ENCODE data around the gene PPIL4.
"Not testable (repeated sequence)": the region's sequence is repeated elsewhere in the genome, so short reads cannot be mapped to it uniquely, and the experiment has no call there.

The PPIL4 gene

DNA sequence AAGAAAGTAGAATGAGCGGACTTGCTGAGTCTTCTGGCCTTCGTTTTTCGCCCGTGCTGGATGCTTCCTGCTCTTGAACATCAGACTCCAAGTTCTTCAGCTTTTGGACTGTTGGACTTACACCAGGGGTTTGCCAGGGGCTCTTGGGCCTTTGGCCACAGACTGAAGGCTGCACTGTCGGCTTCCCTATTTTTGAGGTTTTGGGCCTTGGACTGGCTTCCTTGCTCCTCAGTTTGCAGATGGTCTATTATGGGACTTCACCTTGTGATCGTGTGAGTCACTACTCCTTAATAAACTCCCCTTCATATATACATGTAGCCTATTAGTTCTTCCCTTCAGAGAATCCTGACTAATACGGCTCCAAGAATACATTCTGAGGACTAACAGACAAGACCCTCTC, 83.1 kb downstream of the PPIL4 start:
- in situ Hi-C loops (cut with HindIII; ENCODE audit: low sequenced_read_pairs) = not testable (repeated sequence)

GRCh38 chr6:149461670-149462069, 84.2 kb downstream of the PPIL4 start:
- in situ Hi-C loops (cut with HindIII; ENCODE audit: low sequenced_read_pairs) = no loop called here

DNA sequence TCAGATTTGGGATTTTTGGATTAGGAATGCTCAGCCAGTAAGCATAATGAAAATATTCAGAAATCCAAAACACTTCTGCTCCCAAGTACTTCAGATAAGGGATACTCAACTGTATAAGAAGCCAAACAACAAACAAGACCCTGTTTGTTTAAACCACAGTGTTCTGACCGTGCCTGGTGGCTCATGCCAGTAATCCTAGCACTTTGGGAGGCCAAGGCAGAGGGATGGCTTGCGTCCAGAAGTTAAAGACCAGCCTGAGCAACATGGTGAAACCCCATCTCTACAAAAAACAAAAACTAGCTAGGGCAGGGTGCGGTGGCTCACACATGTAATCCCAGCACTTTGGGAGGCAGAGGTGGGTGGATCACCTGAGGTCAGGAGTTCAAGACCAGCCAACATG, 85.6 kb downstream of the PPIL4 start:
- in situ Hi-C loops (cut with HindIII; ENCODE audit: low sequenced_read_pairs) = not testable (repeated sequence)

DNA sequence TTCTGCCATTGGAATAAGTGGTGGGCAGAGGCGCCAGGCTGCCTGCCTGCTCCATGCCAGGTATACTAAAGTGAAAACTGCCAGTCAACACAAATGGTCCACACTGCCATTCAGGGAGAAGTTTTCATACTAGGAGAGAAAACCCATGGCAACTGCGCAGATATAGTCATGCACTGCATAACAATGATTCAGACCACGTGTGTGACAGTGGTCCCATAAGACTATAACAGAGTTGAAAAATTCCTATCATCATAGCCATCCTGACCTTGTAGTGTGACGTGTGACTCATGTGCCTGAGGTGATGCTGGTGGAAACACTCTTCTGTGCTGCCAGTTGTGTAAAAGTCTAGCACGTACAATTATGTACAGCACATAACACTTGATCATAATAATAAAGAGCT, 86.1 kb downstream of the PPIL4 start:
- in situ Hi-C loops (cut with HindIII; ENCODE audit: low sequenced_read_pairs) = no loop called here

DNA sequence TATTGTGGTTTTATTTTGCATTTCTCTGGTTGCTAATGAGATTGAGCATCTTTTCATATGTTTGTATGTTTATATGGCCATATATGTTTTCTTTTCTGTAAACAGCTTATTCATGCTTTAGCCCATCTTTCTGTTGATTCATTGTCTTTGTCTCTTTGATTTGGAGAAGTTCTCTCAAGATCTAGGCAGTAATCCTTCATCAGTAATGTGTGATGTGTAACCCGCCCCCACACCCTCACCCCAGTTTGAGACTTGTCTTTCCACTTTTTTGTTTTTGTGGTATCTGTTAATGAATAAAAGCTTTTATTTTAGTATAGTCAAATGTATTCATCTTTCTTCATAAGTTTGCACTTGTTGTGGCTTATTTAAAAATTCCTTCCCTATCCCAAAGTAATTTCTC, 87.0 kb downstream of the PPIL4 start:
- in situ Hi-C loops (cut with HindIII; ENCODE audit: low sequenced_read_pairs) = no loop called here

- in situ Hi-C loops (cut with HindIII; ENCODE audit: low sequenced_read_pairs) = no loop called here
These were observed 87.6 kb downstream of the PPIL4 start for GRCh38 chr6:149458196-149458595.

GRCh38 chr6:149457316-149457884, 88.4 kb downstream of the PPIL4 start:
- in situ Hi-C loops (cut with HindIII; ENCODE audit: low sequenced_read_pairs) = no loop called here

GRCh38 chr6:149456311-149457021, 89.4 kb downstream of the PPIL4 start:
- in situ Hi-C loops (cut with HindIII; ENCODE audit: low sequenced_read_pairs) = no loop called here

GRCh38 chr6:149455031-149455732, 90.7 kb downstream of the PPIL4 start:
- in situ Hi-C loops (cut with HindIII; ENCODE audit: low sequenced_read_pairs) = no loop called here

Data from endothelial cell of hepatic sinusoid (primary cell).